SK-N-SH (cell line): Measurements from ENCODE around the gene NHSL1. TPM values are rescaled to one million over a fixed set of nuclear protein-coding genes. Genes with fewer than 3 reads are reported as not detected.

Source experiments
- CTCF ChIA-PET: fragments of 300-600, 350-600 bp; formaldehyde crosslinking; extraction: SDS; loops from one replicate; lab custom pipeline; 2021; lab: Yijun Ruan, JAX
- POLR2A ChIA-PET: fragments of 350-600 bp; sonication (Branson Sonifier 250); formaldehyde crosslinking; extraction: SDS; loops from one replicate; lab custom pipeline; 2020; ENCODE audit warnings: antibody characterized with exemption, inconsistent platforms; lab: Yijun Ruan, JAX
- DNase-seq: peaks from one replicate; pipeline ENCODE4 v3.0.0; 2012
- H2AFZ ChIP-seq: fragments of 200-600 bp; sonication (generic); 2 replicates; pipeline ENCODE4 v1.8.1; 2016; ENCODE audit warnings: antibody characterized with exemption, mild to moderate bottlenecking, low read depth
- H3F3A ChIP-seq: fragments of 200-600 bp; sonication (generic); replicated peaks from 2 replicates; pipeline ENCODE3; 2016; ENCODE audit warnings: antibody characterized with exemption, mild to moderate bottlenecking; ENCODE audit not compliant: insufficient read depth
- H3K27ac ChIP-seq, 2 experiments: fragments of 200-500 bp in 1 of 2; fragments of 200-600 bp in 1 of 2; sonication (Bioruptor generic) in 1 of 2; sonication (generic), shearing (Covaris generic) in 1 of 2; 2 replicates each; pipeline versions ENCODE4 v1.5.1 to v1.6.1; 2014 to 2016; ENCODE audit warnings: low read depth in 2 of 2, inconsistent platforms in 1 of 2, low read length in 1 of 2, mild to moderate bottlenecking in 1 of 2, mixed read lengths in 1 of 2
- H3K27me3 ChIP-seq: fragments of 200-600 bp; sonication (generic), shearing (Covaris generic); 2 replicates; pipeline ENCODE4 v1.6.1; 2016; ENCODE audit warnings: mixed run types; ENCODE audit not compliant: insufficient read depth
- H3K36me3 ChIP-seq, 2 experiments: fragments of 200-500 bp in 1 of 2; fragments of 200-600 bp in 1 of 2; sonication (Bioruptor generic) in 1 of 2; sonication (generic) in 1 of 2; replicated peaks in 1 of 2; 2 replicates each; pipeline versions ENCODE3 to v1.5.1; 2014 to 2016; ENCODE audit warnings: low read length in 1 of 2, mild to moderate bottlenecking in 1 of 2; ENCODE audit not compliant: insufficient read depth in 2 of 2, control insufficient read depth in 1 of 2
- H3K4me1 ChIP-seq, 2 experiments: fragments of 200-500 bp in 1 of 2; fragments of 200-600 bp in 1 of 2; sonication (Bioruptor generic) in 1 of 2; sonication (generic), shearing (Covaris generic) in 1 of 2; 2 replicates each; pipeline versions ENCODE4 v1.5.1 to v1.6.1; 2014 to 2016; ENCODE audit warnings: low read depth in 1 of 2, low read length in 1 of 2, mixed run types in 1 of 2; ENCODE audit not compliant: insufficient read depth in 2 of 2, control insufficient read depth in 1 of 2
- H3K4me2 ChIP-seq: fragments of 200-600 bp; sonication (generic), shearing (Covaris generic); 2 replicates; pipeline ENCODE4 v1.6.1; 2017; ENCODE audit warnings: mixed run types
- H3K4me3 ChIP-seq, 2 experiments: fragments of 200-500 bp in 1 of 2; fragments of 200-600 bp in 1 of 2; sonication (Bioruptor generic) in 1 of 2; sonication (generic), shearing (Covaris generic) in 1 of 2; 2 replicates each; pipeline versions ENCODE4 v1.5.1 to v1.8.1; 2014 to 2016; ENCODE audit warnings: low read depth in 2 of 2, inconsistent platforms in 1 of 2, low read length in 1 of 2, mild to moderate bottlenecking in 1 of 2, mixed read lengths in 1 of 2, moderate library complexity in 1 of 2
- H3K79me2 ChIP-seq: fragments of 200-600 bp; sonication (generic); 2 replicates; pipeline ENCODE4 v1.8.1; 2017; ENCODE audit warnings: mild to moderate bottlenecking; ENCODE audit not compliant: insufficient read depth
- H3K9ac ChIP-seq: fragments of 200-600 bp; sonication (generic); 2 replicates; pipeline ENCODE4 v1.6.1; 2017; ENCODE audit warnings: mixed run types
- H3K9me2 ChIP-seq: fragments of 200-600 bp; sonication (generic); 2 replicates; pipeline ENCODE4 v1.6.1; 2017; ENCODE audit warnings: mixed run types
- H3K9me3 ChIP-seq: fragments of 200-600 bp; sonication (generic); 2 replicates; pipeline ENCODE4 v1.6.1; 2017; ENCODE audit warnings: mixed run types, mild to moderate bottlenecking, moderate library complexity
- H4K20me1 ChIP-seq: fragments of 200-600 bp; sonication (generic); 2 replicates; pipeline ENCODE4 v1.6.1; 2017; ENCODE audit warnings: mild to moderate bottlenecking, mixed run types; ENCODE audit not compliant: insufficient read depth
- CHD2 ChIP-seq: fragments of 150-350 bp; IDR thresholded peaks from 2 replicates; pipeline ENCODE4 v1.6.1; 2018; ENCODE audit warnings: low read length; ENCODE audit not compliant: partially characterized antibody
- ELF1 ChIP-seq: IDR thresholded peaks from 2 replicates; pipeline ENCODE4 v1.4.0; 2012
- FOXJ3 ChIP-seq: sonication (generic); formaldehyde crosslinking; IDR thresholded peaks from 2 replicates; pipeline ENCODE4 v1.5.1; 2020; ENCODE audit warnings: mild to moderate bottlenecking, missing genetic modification reagents
- GABPA ChIP-seq: IDR thresholded peaks from 2 replicates; pipeline ENCODE4 v1.4.0; 2012; ENCODE audit warnings: low read depth, mild to moderate bottlenecking
- MXI1 ChIP-seq: IDR thresholded peaks from 2 replicates; pipeline ENCODE4 v1.6.1; 2012; ENCODE audit warnings: mild to moderate bottlenecking, low read depth, low read length, improper control_type of control experiment
- POLR2AphosphoS5 ChIP-seq: IDR thresholded peaks from 2 replicates; pipeline ENCODE4 v1.6.1; 2012; ENCODE audit warnings: low read depth, low read length
- RAD21 ChIP-seq: IDR thresholded peaks from 2 replicates; pipeline ENCODE4 v1.6.1; 2012; ENCODE audit warnings: mild to moderate bottlenecking, low read length
- RFX5 ChIP-seq: IDR thresholded peaks from 2 replicates; pipeline ENCODE4 v1.6.1; 2012; ENCODE audit warnings: mild to moderate bottlenecking, improper control_type of control experiment, low read length
- SIN3A ChIP-seq: IDR thresholded peaks from 2 replicates; pipeline ENCODE4 v1.6.1; 2012; ENCODE audit warnings: low read depth, mild to moderate bottlenecking, low read length, moderate library complexity, borderline replicate concordance
- TAF1 ChIP-seq: IDR thresholded peaks from 2 replicates; pipeline ENCODE4 v1.6.1; 2012; ENCODE audit warnings: low read depth, mild to moderate bottlenecking, low read length, moderate library complexity, borderline replicate concordance
- WGBS: methylation state at CpG from one replicate; pipeline ENCODE4 v1.1.6; 2017; ENCODE audit warnings: low lambda C conversion rate; 5-methylcytosine and 5-hydroxymethylcytosine counted together
- polyA plus RNA-seq, 3 experiments: library from polyadenylated mRNA; depleted of rRNA; stranded (reverse); fragments of >200 nt; gene quantifications; 2 replicates each; pipeline ENCODE4 v1.2.3, GENCODE V29; 2012
- TF ChIP-seq, protein P1 (sequence below): fragments of 150-350 bp; IDR thresholded peaks from 2 replicates; pipeline ENCODE4 v1.6.1; 2017; ENCODE audit warnings: antibody characterized with exemption, low read length, low read depth, borderline replicate concordance
- TF ChIP-seq, protein P2 (sequence below): fragments of 200-600 bp; sonication (generic); IDR thresholded peaks from 2 replicates; pipeline ENCODE4 v1.6.1; 2017; ENCODE audit warnings: antibody characterized with exemption, mild to moderate bottlenecking, moderate library complexity
- TF ChIP-seq, protein P3 (sequence below): IDR thresholded peaks from 2 replicates; pipeline ENCODE4 v1.4.0; 2012; ENCODE audit warnings: low read depth

NHSL1 gene
- polyA plus RNA-seq, 1 of the 3 experiments (the other 2 are of a cell fraction): under 0.01 TPM

DNA sequence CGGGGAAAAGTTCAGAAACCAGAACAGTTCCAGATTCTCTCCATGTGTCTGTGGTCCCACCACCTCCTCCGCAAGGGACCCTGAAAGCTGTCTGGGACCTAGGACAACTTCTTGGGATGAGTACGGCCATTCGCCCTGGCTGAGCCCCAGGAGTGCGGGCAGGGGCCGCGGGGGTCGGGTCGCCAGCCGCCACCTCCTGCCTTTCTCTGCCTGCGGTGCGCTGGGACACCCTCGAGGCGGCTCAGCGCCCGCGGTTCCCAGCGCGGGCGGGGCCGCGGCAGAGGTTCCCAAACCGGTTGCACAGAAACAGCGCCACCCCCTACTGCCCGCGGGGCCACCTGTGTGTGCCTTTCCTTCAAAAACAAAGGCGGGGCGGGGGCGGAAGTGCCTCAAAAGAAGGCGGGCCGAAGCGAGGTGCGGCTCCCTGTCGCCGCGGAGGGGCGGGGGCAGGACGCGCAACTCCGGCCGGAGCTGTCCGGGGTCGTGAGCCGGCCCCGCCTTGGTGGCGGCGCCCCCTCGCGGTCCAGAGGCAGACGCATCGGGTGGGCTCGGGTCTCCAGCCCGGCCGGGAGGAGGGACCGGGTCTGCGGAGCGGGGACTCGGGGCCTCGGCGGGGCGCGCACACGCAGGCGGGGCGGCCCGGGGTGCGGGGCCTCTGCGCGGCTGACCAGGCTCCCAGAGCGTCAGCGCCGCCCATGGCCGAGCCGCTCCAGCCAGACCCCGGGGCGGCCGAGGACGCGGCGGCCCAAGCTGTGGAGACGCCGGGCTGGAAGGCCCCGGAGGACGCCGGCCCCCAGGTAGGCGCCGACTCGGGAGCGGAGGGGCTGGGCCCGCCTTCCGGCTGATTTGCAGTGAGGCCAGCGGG, 95.3 kb downstream of the NHSL1 start, which contains the start of gene HEBP2:
Gene HEBP2, plus strand, starts transcription at position 423 of the 865 bp plus-strand sequence. Its CDS starts 273 bp downstream, at position 696.
- Histone ChIP-seq H3K79me2 (no peaks in the 10 kb centered on the region), H4K20me1 (no peaks in the 10 kb centered on the region), H3K27me3 (no peaks in the 10 kb centered on the region), H3K9ac (peak within 1 kb of the TSS; percentile 60; the same call in 1 of the 2 replicates)
- peak; percentile 96 for DNase-seq
- CTCF ChIA-PET: interaction anchor here (0.8 to 2.2 kb wide), 26 partner anchors 9 to 971 kb away, joined by 3 to 14 read pairs (median 4); no protein-coding TSS in a partner anchor
- TF ChIP-seq, protein P1, sequence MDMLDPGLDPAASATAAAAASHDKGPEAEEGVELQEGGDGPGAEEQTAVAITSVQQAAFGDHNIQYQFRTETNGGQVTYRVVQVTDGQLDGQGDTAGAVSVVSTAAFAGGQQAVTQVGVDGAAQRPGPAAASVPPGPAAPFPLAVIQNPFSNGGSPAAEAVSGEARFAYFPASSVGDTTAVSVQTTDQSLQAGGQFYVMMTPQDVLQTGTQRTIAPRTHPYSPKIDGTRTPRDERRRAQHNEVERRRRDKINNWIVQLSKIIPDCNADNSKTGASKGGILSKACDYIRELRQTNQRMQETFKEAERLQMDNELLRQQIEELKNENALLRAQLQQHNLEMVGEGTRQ: no peak
- peak; percentile 27; the same call in 1 of the 2 replicates for TF ChIP-seq ELF1
- TF ChIP-seq RAD21: peak; percentile 34
- no peak for TF ChIP-seq CHD2
- TF ChIP-seq MXI1: peak; percentile 45; the same call in 1 of the 2 replicates
- TF ChIP-seq, protein P2, sequence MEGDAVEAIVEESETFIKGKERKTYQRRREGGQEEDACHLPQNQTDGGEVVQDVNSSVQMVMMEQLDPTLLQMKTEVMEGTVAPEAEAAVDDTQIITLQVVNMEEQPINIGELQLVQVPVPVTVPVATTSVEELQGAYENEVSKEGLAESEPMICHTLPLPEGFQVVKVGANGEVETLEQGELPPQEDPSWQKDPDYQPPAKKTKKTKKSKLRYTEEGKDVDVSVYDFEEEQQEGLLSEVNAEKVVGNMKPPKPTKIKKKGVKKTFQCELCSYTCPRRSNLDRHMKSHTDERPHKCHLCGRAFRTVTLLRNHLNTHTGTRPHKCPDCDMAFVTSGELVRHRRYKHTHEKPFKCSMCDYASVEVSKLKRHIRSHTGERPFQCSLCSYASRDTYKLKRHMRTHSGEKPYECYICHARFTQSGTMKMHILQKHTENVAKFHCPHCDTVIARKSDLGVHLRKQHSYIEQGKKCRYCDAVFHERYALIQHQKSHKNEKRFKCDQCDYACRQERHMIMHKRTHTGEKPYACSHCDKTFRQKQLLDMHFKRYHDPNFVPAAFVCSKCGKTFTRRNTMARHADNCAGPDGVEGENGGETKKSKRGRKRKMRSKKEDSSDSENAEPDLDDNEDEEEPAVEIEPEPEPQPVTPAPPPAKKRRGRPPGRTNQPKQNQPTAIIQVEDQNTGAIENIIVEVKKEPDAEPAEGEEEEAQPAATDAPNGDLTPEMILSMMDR: peak; percentile 52
- TF ChIP-seq, all 33 proteins: peak for 4
- H3K36me3 ChIP-seq: peaks cover 2 to 8% of the 10 kb centered on the region in 2 experiments
- H3F3A ChIP-seq: peaks cover 5% of the 10 kb centered on the region
- 6% methylated on average over 12 of the region's 92 CpGs for WGBS
- H3K27ac ChIP-seq: peak within 1 kb of the TSS in 1 of 2 experiments; percentile 30; a peak in 1 of 4 replicates
- peak within 1 kb of the TSS; percentile 74 for H3K4me3 ChIP-seq
- peak within 1 kb of the TSS; percentile 89 for H3K4me2 ChIP-seq
- H3K4me1 ChIP-seq: peaks cover 0 to 8% of the 10 kb centered on the region in 2 experiments; a peak in 1 of 4 replicates
- H3K9me2 ChIP-seq: no peaks in the 10 kb centered on the region
- peak within 1 kb of the TSS; percentile 96 for H2AFZ ChIP-seq
- POLR2A ChIA-PET: interaction anchor here (1.3 kb wide), 1 partner anchor 369 kb away, joined by 4 read pairs; the partner anchor contains the start of gene CCDC28A
- H3K9me3 ChIP-seq: no peaks in the 10 kb centered on the region

DNA sequence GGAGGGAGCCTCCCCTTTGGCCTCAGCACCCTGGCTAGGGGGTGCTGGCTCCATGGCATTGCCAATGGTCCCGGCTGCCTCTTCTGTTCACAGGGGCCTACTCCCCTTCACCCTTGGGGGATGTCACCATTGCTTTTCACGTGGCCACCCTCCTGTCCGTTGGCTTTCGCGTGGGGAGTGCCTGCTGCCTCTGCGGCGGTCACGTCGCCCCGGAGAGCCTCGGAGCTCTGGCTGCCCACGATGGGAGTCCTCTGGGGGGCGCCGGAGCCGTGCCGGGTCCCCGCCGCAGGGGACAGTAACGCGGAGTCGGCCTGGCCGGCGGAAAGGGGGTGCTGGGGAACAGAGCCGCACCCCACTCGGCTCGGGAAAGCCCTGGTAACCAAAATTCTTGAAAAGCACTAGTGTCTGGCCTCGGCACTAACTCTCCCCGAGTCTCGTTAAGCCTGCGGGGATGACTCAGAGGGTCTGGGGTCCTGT, 95.9 kb downstream of the NHSL1 start:
- Histone ChIP-seq H3K9me2 (no peaks in the 10 kb centered on the region), H3K4me2 (peak overlapping the region; percentile 89), H4K20me1 (no peaks in the 10 kb centered on the region), H3F3A (peaks cover 5% of the 10 kb centered on the region), H3K27ac (peak overlapping the region in 1 of 2 experiments; percentile 30; a peak in 1 of 4 replicates), H3K4me1 (peaks cover 0 to 8% of the 10 kb centered on the region in 2 experiments; a peak in 1 of 4 replicates), H3K79me2 (no peaks in the 10 kb centered on the region), H2AFZ (peak overlapping the region; percentile 96), H3K27me3 (no peaks in the 10 kb centered on the region), H3K9ac (peak overlapping the region; percentile 60; the same call in 1 of the 2 replicates), H3K36me3 (peaks cover 2 to 8% of the 10 kb centered on the region in 2 experiments), H3K9me3 (no peaks in the 10 kb centered on the region), H3K4me3 (peak overlapping the region; percentile 74)
- POLR2A ChIA-PET: interaction anchor here (1.3 kb wide), 1 partner anchor 370 kb away, joined by 4 read pairs; the partner anchor contains the start of gene CCDC28A
- WGBS: 43% methylated on average over 1 of the region's 30 CpGs
- TF ChIP-seq GABPA: no peak
- TF ChIP-seq, protein P3, sequence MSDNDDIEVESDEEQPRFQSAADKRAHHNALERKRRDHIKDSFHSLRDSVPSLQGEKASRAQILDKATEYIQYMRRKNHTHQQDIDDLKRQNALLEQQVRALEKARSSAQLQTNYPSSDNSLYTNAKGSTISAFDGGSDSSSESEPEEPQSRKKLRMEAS: no peak
- TF ChIP-seq RFX5: no peak
- no peak for TF ChIP-seq MXI1
- TF ChIP-seq, protein P2: peak; percentile 27
- TF ChIP-seq FOXJ3 (CRISPR knock-in tag): no peak
- TF ChIP-seq POLR2AphosphoS5: no peak
- TF ChIP-seq SIN3A: no peak
- TF ChIP-seq TAF1: no peak
- DNase-seq: peak; percentile 65
- CTCF ChIA-PET: interaction anchor here (0.5 to 2.2 kb wide), 21 partner anchors 9 to 288 kb away, joined by 3 to 14 read pairs (median 4); no protein-coding TSS in a partner anchor
